Inferior parietal cortex (tissue), 1 donor: Measurements from ENCODE around the gene TGFBI.
"Not testable (repeated sequence)": the region's sequence is repeated elsewhere in the genome, so short reads cannot be mapped to it uniquely, and the experiment has no call there.

ENCODE experiments used
- DNase-seq: peaks from one replicate; pipeline ENCODE4 v3.0.0-alpha.2; 2016; ENCODE audit errors: extremely low spot score

Gene TGFBI

DNA sequence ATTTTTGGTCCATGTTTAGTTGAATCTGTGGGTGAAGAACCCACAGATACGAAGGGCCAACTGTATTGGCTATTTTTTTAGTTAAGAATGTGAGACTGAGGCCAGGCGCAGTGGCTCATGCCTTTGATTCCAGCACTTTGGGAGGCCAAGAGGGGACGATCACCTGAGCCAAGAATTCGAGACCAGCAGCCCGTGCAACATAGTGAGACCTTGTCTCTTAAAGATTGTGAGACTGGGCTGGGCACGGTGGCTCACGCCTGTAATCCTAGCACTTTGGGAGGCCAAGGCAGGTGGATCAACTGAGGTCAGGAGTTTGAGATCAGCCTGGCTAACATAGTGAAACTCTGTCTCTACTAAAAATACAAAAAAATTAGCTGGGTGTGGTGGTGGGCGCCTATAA lies 16.2 kb downstream of the TGFBI start:
- DNase-seq = not testable (repeated sequence)

GRCh38 chr5:136046246-136046645 lies 17.5 kb downstream of the TGFBI start:
- no peak for DNase-seq

DNA sequence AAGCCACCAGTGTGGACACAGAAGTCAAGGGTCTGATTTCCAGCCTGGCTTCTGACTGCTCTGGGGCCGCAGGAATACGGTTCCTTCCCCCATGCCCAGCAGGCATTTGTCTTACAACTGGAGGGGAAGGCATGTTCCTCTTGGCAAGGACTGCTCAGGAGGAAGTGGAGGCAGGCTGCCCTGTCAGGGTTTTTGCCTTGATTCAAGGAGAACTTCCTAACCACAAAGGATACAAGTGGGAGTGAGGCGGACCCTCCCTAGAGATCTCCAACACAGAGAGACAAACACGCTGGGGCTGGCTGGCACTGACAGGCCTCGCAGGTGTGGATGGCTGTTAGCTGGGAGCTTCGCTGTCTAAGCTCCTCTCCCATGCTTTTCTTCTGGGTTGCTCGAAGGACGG lies 19.1 kb downstream of the TGFBI start:
- DNase-seq = no peak

GRCh38 chr5:136048966-136049365 lies 20.2 kb downstream of the TGFBI start:
- DNase-seq = no peak

- DNase-seq = no peak
Observed at GRCh38 chr5:136051486-136052220, 22.9 kb downstream of the TGFBI start.

DNA sequence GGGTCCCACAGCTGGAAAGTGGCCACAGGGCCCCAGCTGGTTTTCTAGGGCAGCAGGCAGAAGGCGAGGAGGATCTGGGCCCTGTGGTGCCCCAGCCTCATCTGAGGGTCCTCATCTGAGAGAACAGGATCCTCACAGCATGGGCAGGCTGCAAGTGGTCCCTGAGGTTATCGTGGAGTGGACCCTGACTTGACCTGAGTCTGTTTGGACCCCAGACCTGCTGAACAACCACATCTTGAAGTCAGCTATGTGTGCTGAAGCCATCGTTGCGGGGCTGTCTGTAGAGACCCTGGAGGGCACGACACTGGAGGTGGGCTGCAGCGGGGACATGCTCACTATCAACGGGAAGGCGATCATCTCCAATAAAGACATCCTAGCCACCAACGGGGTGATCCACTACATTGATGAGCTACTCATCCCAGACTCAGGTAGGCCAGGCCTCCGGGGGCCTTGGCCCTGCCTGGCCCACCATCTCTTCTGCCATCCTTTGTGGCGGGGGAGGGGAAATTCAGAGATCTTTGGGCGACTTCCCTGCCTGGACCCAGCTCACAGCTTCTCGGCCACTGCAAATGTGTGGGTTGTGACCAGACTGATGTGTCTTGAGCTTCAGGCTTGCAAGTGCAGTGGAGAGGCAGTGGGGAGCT lies 24.0 kb downstream of the TGFBI start:
- DNase-seq = no peak

GRCh38 chr5:136053336-136054141 lies 24.8 kb downstream of the TGFBI start:
- no peak for DNase-seq

DNA sequence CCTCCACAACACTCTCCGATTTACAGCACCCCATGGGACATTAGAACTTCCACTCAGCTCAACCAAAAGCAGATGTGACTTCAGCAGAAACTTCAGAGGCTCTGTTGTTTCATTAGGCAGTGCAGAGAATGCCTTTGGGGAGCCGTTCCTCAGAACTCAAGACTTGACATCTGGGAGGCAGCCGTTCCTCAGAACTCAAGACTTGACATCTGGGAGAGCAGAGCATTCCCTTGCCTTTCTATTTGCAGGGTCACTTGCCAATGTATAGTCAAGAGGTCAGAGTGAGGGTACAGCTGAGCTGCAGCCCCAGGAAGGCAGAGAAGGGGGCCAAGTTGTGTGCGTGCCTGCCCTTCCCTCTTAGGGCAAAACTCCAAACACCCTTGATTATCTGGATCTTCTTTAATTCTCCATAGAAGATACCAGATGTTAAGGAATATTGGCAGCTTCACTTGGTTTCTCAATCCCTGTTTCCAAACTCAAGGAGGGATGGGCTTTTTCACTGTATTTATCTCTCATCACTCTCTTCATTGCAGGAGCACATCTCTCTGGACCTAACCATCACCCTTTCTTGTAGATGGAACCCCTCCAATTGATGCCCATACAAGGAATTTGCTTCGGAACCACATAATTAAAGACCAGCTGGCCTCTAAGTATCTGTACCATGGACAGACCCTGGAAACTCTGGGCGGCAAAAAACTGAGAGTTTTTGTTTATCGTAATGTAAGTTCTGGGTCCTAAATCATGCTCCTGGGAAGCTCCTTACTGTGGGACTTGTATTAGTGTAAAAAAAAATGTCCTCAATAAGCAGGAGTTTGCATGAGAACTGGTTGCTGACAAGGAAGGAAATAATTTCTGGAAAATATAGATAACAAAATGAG lies 25.6 kb downstream of the TGFBI start:
- no peak for DNase-seq

- DNase-seq = no peak
Observed at GRCh38 chr5:136055612-136056309, 27.0 kb downstream of the TGFBI start.

GRCh38 chr5:136056336-136056735 lies 27.5 kb downstream of the TGFBI start:
- no peak for DNase-seq

GRCh38 chr5:136056771-136057335 lies 28.1 kb downstream of the TGFBI start:
- DNase-seq = no peak

- no peak for DNase-seq
Observed at GRCh38 chr5:136057401-136058038, 28.7 kb downstream of the TGFBI start.

- DNase-seq = no peak
Observed at GRCh38 chr5:136058039-136058971, 29.5 kb downstream of the TGFBI start.

GRCh38 chr5:136058972-136059354 lies 30.2 kb downstream of the TGFBI start:
- DNase-seq = no peak

- DNase-seq = no peak
Observed at GRCh38 chr5:136060963-136061362, 32.2 kb downstream of the TGFBI start.

- no peak for DNase-seq
Observed at GRCh38 chr5:136061630-136062365, 33.0 kb downstream of the TGFBI start.

DNA sequence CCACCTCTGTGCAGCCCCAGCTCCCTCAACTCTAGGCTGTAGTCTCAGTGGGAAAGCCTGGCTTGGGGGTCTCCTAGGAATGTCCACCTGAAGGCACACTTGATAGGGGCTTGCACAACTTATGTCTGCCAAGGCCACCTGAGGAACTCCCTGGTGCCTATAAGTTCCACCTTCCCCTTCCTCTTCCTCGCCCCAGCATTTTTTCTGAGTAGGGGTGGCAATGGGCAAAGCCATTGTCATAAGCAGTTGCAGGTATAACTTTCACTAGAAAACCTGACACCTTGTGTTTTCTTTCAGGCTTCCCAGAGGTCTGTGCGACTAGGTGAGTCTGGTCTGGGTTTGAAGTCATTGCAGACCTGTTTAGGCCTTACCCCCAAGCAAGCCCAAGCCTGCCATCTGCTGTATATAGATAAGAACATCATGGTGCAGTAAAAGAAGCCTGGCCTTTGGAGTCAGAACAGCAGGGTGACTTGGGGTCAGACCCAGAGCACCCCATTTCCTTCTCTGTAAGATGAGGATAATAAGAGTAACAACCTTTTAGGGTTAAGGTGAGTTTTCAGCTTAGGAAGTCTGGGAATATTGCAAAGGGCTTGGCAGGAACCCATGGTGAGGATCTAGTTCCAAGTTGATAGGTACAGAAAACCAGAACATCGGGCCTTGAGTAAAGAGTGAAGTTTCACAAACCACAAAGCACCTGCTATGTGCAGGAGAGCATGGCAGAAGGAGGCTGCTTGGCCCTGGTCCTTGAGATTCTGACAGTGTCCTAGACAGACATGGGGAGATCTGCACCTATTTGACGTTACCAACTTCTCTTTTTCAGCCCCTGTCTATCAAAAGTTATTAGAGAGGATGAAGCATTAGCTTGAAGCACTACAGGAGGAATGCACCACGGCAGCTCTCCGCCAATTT lies 33.8 kb downstream of the TGFBI start:
- peak; percentile 15 for DNase-seq
